Measurements from ENCODE around the gene KRT17. TPM values are rescaled to one million over a fixed set of nuclear protein-coding genes. Genes with fewer than 3 reads are reported as not detected.

KRT17 gene
- total and polyA plus RNA-seq, 8 donors = 4.1 to 85.6 (median 6.6) TPM

GRCh38 chr17:41638194-41638593 lies 13.8 kb upstream of the KRT17 start:
- ATAC-seq (no peak), DNase-seq (peak in 1 of 4 donors; percentile 62)
- Histone ChIP-seq H3K27ac (no peak overlapping the region), H3K4me1 (no peaks in the 10 kb centered on the region), H3K4me3 (no peak overlapping the region), H3K9me3 (no peaks in the 10 kb centered on the region), H3K27me3 (no peaks in the 10 kb centered on the region), H3K36me3 (no peaks in the 10 kb centered on the region)
- no peak for TF ChIP-seq CTCF (IDR thresholded peaks at IDR 0.05)
- intact Hi-C loops (cut with DNase I) = no loop called here

- no peaks in the 10 kb centered on the region for H3K9me3 ChIP-seq
- no peaks in the 10 kb centered on the region for H3K27me3 ChIP-seq
- peak in 1 of 4 donors; percentile 67 for DNase-seq
- intact Hi-C loops (cut with DNase I) = no loop called here
- ATAC-seq = no peak
- no peaks in the 10 kb centered on the region for H3K4me1 ChIP-seq
- no peak overlapping the region for H3K27ac ChIP-seq
- no peak overlapping the region for H3K4me3 ChIP-seq
- TF ChIP-seq CTCF (IDR thresholded peaks at IDR 0.05) = no peak
- H3K36me3 ChIP-seq = no peaks in the 10 kb centered on the region
Observed at GRCh38 chr17:41636652-41637051, 12.3 kb upstream of the KRT17 start.

DNA sequence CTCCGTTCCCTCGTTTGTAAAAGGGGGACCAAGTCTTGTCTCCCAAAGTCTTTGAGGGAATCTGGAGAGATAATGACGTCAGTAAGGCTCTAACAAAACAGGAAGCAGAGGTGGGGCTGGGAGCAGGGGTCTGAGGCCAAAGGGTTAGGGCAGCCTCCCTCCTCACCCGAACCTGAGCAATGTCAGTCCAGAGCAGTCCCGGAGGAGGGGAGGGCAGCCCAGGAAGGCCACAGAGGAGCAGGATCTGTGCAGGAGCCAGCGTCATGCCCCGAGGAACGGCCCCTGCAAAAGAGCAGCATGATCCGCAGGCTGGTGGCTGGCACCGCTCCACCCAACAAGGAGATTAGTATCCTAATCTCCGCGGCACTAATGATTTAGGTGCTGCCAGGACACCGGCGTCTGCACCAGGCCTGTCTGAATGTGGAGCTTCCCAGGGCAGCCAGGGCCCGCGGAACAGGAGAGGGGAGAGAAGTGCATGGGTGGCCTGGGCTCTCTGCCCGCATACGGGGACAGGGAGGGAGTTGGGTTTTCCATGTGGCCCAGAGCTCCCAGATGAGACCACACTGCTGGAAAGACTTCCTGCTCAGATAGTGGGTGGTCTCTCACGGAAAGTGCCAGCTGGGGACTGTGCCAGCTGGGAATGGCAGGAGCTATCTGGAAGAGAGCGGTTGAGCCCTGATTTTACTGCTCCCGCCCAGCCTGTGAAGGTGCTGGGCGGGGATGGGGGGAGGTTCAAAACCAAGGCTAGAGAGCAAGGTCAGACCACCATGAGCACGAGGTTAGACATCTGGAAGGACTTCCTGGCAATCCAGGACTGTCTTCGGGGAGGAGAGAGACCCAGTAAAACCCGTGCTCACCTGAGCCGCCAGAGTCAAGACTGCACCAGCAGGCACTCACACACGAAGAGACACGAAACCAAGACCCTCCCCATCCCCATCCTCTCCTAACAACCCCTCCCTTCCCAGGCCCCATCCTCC lies 11.0 kb upstream of the KRT17 start:
- intact Hi-C loops (cut with DNase I) = no loop called here
- no peak for TF ChIP-seq CTCF (IDR thresholded peaks at IDR 0.05)
- DNase-seq = peak in 3 of 4 donors; percentile 72 to 89 (median 77)

GRCh38 chr17:41634639-41635038 lies 10.3 kb upstream of the KRT17 start:
- intact Hi-C loops (cut with DNase I) = no loop called here
- Histone ChIP-seq H3K4me1 (no peaks in the 10 kb centered on the region), H3K27me3 (no peaks in the 10 kb centered on the region), H3K9me3 (no peaks in the 10 kb centered on the region), H3K4me3 (no peak overlapping the region), H3K36me3 (no peaks in the 10 kb centered on the region), H3K27ac (no peak overlapping the region)
- no peak for TF ChIP-seq CTCF (IDR thresholded peaks at IDR 0.05)
- ATAC-seq (no peak), DNase-seq (peak in 1 of 4 donors; percentile 1)

More for the DNA sequence above, 11.0 kb upstream of the KRT17 start:
- Histone ChIP-seq H3K36me3 (no peaks in the 10 kb centered on the region), H3K9me3 (no peaks in the 10 kb centered on the region), H3K27me3 (no peaks in the 10 kb centered on the region), H3K4me1 (no peaks in the 10 kb centered on the region), H3K4me3 (no peak overlapping the region), H3K27ac (no peak overlapping the region)
- ATAC-seq = peak; percentile 14

DNA sequence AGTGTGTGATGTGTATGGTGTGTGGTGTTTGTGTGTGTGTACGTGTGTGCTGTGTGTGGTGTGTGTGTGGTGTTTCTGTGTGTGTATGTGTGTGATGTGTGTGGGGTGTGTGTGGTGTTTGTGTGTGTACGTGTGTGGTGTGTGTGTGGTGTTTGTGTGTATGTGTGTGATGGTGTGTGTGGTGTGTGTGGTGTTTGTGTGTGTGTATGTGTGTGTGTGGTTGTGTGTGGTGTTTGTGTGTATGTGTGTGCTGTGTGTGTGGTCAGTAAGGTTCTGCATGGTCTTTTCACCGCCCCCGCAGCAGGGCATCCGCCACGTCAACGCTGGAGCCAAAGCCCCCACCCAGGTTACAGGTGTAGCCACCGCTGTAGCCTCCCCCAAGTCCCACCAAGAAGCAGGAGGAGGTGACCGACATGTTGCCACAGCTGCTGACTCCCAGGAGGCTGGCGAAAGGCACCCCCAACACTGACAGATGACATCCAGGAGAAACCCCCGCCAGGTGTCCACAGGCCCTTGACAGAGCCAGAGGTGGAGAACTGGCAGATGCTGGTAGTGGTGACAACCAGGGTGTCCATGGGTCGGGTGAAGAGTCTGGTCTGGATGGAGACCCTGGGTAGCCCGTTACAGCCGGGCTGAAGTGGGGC lies 9.3 kb upstream of the KRT17 start:
- intact Hi-C loops (cut with DNase I) = no loop called here
- Histone ChIP-seq H3K36me3 (no peaks in the 10 kb centered on the region), H3K27ac (no peak overlapping the region), H3K9me3 (no peaks in the 10 kb centered on the region), H3K27me3 (no peaks in the 10 kb centered on the region), H3K4me3 (no peak overlapping the region), H3K4me1 (no peaks in the 10 kb centered on the region)
- TF ChIP-seq CTCF (IDR thresholded peaks at IDR 0.05) = no peak
- DNase-seq (peak in 1 of 4 donors; percentile 39), ATAC-seq (no peak)
